ENCODE measurements around the gene C12orf57.
A peak's percentile ranks its signal among the peaks of the same experiment; 100 is the strongest.
"Not testable (repeated sequence)": the region's sequence is repeated elsewhere in the genome, so short reads cannot be mapped to it uniquely, and the experiment has no call there.

Gene C12orf57

GRCh38 chr12:6943722-6944380 is at the start of gene C12orf57, which contains the start of gene RNU7-1:
C12orf57 (plus strand) TSS chr12:6944022; CDS start chr12:6944122, 100 bp downstream.
RNU7-1 (plus strand) TSS chr12:6943816.
- peak; percentile 96 for DNase-seq

- no peak for DNase-seq
Observed at GRCh38 chr12:6894321-6894720, 49.5 kb upstream of the C12orf57 start.

- DNase-seq, result no peak
Observed at GRCh38 chr12:6896846-6897435, 46.9 kb upstream of the C12orf57 start.

GRCh38 chr12:6899427-6899826 is 44.4 kb upstream of the C12orf57 start:
- no peak for DNase-seq

GRCh38 chr12:6899837-6900519 is 43.8 kb upstream of the C12orf57 start:
- no peak for DNase-seq

GRCh38 chr12:6902448-6902847 is 41.4 kb upstream of the C12orf57 start:
- no peak for DNase-seq

GRCh38 chr12:6903722-6904121 is 40.1 kb upstream of the C12orf57 start:
- DNase-seq, result no peak

- peak; percentile 99 for DNase-seq
Observed at GRCh38 chr12:6904280-6905276, 39.2 kb upstream of the C12orf57 start, which contains the start of gene LRRC23. LRRC23 (plus strand) TSS chr12:6904822; CDS start chr12:6905634, 812 bp downstream.

- no peak for DNase-seq
Observed at GRCh38 chr12:6905414-6906040, 38.3 kb upstream of the C12orf57 start.

GRCh38 chr12:6908141-6908540 is 35.7 kb upstream of the C12orf57 start:
- DNase-seq, result not testable (repeated sequence)

GRCh38 chr12:6909421-6910145 is 34.2 kb upstream of the C12orf57 start:
- DNase-seq, result no peak

- no peak for DNase-seq
Observed at GRCh38 chr12:6912164-6912935, 31.5 kb upstream of the C12orf57 start.

GRCh38 chr12:6914246-6914946 is 29.4 kb upstream of the C12orf57 start, which contains the start of gene ENO2:
ENO2 (plus strand) TSS chr12:6914580; CDS start chr12:6915833, 1,253 bp downstream.
- DNase-seq, result peak; percentile 85

- no peak for DNase-seq
Observed at GRCh38 chr12:6914947-6915788, 28.7 kb upstream of the C12orf57 start.

GRCh38 chr12:6915789-6916285 is 28.0 kb upstream of the C12orf57 start:
- no peak for DNase-seq

- no peak for DNase-seq
Observed at GRCh38 chr12:6916426-6917200, 27.2 kb upstream of the C12orf57 start.

GRCh38 chr12:6917491-6918231 is 26.2 kb upstream of the C12orf57 start:
- no peak for DNase-seq
